GM04503 (cell line): ENCODE results near the gene SFXN5.
"Not testable (repeated sequence)": the region's sequence is repeated elsewhere in the genome, so short reads cannot be mapped to it uniquely, and the experiment has no call there.

Source experiments
- DNase-seq: peaks from one replicate; pipeline ENCODE4 v3.0.0-alpha.2; 2012; ENCODE audit warnings: low read depth

SFXN5 gene

DNA sequence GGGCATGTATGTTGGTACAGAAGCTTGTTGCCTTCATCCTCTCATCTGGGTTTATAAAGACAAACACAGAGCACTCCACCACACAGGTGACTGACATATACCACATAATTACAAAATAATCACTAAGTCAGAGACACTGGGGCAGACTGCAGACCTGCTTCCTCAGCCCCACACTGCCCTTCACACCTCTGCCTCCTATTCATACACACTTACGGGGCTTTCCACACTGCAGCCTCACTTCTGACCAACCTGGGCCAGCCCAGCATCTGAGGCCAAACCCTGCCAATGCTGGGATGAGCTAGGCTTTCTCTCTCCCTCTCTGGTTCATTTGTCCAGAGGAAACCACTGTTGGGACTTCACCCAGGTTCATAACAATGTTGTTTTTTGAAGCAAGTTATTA lies 149.7 kb downstream of the SFXN5 start:
- DNase-seq: no peak

DNA sequence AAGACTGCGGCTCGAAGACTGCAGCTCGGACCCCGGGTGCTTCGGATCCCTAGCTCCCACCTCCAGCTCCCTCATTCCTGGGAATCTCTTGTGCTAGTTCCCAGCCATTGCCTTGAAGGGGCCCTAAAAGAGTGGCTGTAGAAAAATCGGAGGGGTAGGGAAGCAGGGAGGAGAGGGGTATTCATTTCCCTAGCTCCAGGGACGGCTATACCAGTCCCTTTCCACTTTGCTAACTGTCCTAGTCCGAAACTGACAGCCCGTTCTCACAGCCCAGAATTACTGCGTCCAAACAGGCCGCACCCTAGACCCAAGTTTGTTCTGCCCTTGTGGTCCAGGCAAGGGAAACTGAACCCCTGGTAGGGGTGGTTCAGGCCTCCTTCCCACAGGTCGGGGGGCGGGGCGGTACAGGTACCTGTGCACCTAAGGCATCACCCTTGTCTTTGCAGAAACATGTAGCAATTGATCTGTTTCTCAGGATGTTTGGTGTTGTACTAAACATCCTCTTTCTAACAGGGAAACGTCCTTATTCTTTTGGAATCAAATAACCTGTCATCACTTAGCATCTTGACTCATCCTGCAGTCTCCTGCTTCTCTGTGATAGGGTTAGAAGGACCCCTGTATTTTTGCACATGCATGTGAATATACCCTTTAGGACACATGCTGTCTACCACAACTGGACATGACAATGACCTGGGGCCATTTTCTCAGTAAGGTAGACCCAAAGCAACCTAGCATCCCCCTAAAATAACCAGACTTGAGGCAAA lies 150.2 kb downstream of the SFXN5 start:
- DNase-seq: no peak

DNA sequence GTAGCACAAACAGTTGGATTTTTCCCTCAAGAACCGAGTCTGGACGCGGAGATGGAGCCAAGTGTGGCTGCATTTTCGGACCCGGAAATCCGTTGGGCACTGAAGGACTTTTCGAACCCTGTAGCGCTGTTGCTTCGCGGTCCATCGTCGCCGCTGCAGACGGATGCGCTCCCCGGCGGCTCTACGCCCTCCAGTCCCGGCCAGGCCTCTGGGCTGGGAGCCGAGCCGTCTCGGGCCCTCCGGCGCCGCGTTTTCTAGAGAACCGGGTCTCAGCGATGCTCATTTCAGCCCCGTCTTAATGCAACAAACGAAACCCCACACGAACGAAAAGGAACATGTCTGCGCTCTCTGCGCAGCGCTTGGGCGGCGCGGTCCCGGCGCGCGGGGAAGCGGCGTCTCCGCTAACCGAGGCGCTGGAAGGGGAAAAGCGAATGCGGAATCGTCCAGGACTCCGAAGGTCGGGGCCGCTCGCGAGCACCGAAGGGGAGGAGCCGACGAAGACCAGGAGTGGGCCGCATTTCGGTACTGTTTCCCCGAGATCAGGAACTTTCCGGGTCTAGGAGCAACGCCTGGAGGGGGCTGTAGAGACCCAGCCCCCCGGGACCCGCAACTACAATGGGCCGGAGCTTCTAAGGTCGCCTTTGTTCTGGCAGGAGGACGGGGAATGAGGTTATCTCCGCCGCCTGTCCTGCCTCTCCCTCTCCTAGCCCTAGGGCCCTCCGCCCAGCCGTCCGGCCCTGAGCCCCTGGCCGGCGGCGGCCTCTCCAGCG lies 151.0 kb downstream of the SFXN5 start:
- no peak for DNase-seq

GRCh38 chr2:72919414-72920317 lies 151.8 kb downstream of the SFXN5 start:
- DNase-seq: no peak

- no peak for DNase-seq
Measured at GRCh38 chr2:72917877-72918553, 153.5 kb downstream of the SFXN5 start.

DNA sequence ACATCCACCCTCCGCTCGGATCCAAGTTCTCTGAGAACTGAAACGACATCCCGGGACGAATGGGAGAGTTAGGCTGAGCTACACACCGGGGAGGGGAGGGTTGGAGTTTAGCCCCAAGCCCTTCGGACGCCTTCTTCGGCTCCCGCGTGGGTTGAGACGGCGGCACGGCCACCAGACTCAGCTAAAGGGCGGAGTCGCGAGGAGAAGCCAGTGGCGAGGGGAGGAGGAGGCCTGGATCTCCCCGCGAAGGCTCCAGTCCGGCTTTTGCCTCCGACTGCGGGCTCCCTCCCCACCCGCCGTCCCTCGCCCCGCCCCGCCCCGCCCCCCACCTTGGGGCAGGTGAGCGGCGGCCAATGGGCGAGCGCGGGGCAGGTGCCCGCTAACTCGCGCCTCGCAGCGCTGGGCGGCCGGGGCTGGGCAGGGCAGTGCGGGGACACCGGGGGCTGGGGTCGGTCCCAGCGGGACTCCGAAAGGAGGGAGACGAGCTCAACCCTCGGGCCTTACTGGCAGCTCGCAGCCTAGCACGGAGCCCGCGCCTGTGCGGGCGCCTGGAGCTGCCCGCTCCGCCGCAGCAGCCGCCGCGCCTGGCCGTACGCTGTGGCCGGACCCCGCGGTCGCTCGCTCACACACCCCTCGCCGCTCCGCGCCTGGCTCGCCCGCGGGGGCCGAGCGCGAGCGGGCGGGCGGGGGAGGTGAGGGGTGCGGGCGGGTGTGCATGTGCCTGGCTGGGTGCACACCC lies 154.2 kb downstream of the SFXN5 start, which contains the start of gene EMX1:
Gene EMX1, plus strand, starts transcription at position 382 of the 739 bp plus-strand sequence. Its CDS starts 334 bp downstream, at position 716.
- no peak for DNase-seq

GRCh38 chr2:72916743-72917137 lies 154.8 kb downstream of the SFXN5 start:
- no peak for DNase-seq

GRCh38 chr2:72915907-72916742 lies 155.4 kb downstream of the SFXN5 start:
- no peak for DNase-seq

DNA sequence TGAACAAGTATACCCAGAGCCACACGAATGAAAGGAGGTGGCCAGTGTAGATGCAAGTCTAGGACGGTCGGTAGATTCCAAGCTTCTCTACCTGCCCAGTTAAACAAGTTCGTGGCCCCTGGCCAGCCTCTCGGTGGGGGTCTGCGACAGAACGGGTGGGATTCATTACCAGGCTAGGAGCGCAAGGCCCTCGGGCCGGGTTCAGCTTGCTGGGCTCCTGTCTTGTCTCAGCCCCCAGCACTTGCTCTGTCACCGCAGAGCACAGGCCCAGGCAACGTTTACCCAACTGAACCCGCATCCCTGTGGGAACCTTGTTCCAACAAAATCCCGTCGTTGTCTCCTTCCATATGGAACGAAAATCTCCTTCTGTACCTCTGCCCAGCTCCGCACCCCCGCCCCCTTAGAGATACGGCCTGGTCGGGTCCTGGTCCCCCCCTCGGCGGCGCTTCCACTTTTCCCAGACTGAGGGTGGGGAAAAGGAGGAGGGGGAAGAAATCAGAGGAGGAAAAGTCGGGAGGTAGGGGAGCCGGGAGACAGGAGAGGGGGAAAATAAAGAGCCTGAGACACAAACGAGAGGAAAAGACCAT lies 156.1 kb downstream of the SFXN5 start:
- no peak for DNase-seq

GRCh38 chr2:72914589-72915319 lies 156.8 kb downstream of the SFXN5 start:
- DNase-seq: no peak

DNA sequence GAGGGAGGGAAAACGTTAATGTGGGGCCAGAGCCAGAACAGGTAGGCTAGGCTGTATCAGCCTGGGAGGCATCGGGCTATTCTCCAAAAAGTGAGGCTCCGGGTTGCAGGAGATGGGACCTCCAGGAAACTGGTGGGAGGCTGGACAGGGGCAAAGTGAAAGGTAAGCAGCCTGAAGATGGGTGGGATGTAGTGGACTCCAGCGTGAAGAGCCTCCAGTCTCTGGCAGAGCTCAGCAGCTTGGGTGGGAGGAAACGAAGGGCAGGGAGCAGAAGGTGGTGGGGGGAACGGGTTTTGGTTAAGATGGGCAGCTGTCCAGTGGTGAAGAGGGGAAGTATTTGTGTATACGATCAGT lies 157.3 kb downstream of the SFXN5 start:
- DNase-seq: no peak

GRCh38 chr2:72913486-72914205 lies 157.9 kb downstream of the SFXN5 start:
- DNase-seq: no peak

GRCh38 chr2:72911256-72911655 lies 160.3 kb downstream of the SFXN5 start:
- no peak for DNase-seq

DNA sequence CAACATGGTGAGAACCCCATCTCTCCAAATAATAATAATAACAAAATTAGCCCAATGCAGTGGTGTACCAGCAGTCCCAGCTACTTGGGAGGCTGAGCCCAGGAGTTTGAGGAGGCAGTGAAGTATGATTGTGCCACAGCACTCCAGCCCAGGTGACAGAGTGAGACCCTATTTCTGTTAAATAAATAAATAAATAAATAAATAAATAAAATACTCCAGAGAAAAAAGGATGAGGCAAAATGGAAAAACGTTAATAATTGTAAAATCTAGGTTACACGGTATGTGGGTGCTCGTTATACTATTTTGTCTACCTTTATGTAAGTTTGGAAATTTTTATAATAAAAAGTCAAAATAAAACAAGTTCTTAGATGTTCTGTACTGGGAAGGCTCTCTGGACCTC lies 162.8 kb downstream of the SFXN5 start:
- no peak for DNase-seq

GRCh38 chr2:72907369-72907768 lies 164.1 kb downstream of the SFXN5 start:
- DNase-seq: not testable (repeated sequence)

DNA sequence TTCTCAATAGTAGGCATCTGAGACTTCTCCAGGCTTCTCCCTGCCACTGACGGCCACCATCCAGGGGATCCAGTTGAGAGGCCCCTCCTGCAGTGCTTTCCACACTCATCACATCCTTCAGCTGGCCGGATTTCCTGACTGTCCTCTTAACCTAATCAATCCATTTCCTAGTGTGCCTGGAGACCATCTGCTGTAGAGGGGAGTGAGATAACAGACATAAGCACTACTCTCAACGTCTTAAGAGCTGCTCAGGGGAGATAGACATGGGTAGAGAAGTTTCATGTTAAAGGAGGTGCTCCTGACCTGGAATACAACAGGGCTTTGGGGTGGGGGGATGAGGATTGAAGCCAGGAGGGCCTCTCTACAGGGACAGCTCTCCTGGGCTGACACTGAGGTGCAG lies 170.1 kb downstream of the SFXN5 start:
- no peak for DNase-seq

DNA sequence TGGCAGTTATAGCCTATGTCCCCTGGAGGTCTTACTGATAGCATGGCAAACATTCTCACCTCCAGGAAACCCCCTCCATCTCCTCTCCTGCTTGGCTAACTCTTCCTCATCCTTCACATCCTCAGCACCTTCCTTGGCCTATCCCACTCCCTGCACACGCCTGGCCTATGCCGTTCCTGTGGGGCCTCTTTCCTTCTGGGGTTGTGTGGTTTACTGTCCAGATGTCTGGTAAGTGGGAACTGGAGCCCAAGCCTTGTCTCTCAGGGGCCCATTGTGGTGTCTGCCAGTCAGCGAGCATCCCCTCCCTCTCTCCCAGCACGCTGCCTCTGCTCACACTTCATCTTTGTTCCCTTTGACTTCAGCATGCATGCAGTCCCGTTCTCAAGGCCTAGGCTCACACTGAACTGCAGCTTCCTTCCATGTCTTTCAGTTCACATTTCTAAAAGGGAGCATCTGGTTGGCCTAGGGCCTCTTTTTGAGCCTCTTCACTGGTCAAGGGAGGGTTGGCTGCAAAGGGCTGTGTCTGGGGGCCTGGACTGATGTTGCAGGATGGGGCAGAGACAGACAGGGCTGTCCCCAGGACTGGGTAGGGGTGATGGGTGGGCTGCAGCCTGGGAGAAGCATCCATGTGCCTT lies 171.2 kb downstream of the SFXN5 start:
- no peak for DNase-seq

DNA sequence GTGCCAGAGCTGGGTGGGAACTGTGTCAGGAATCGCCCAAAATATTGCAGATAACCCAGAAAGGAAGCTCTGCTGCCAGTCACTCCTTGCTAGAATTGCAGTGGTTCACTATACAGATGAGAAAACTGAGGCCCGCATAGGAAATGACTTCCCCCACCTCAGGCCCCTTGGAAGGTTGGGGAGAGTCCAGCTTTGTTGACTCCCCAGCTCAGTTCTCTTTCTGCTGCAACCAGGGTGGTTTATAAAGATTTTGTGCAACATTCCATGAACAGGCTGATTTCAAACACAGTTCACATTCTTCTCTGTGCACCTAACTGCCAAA lies 173.0 kb downstream of the SFXN5 start:
- DNase-seq: no peak
